Muscle of arm (tissue), 12 donors: ENCODE data around the gene NEDD4. TPM values are rescaled to one million over a fixed set of nuclear protein-coding genes. Genes with fewer than 3 reads are reported as not detected.
"Not testable (repeated sequence)": the region's sequence is repeated elsewhere in the genome, so short reads cannot be mapped to it uniquely, and the experiment has no call there.

ENCODE experiments used
- DNase-seq: peaks from one replicate; pipeline ENCODE4 v3.0.0-alpha.2; 2013
- polyA plus RNA-seq, 12 donors: library from polyadenylated mRNA; unstranded; fragments of 120-200 nt; gene quantifications; one replicate each; pipeline ENCODE4 v1.2.1, GENCODE V29; 2013; ENCODE audit not compliant: insufficient read length in 12 of 12

NEDD4 gene
- polyA plus RNA-seq, 12 donors: 9.6 to 31.8 (median 13.2) TPM; not detected in 1

- not testable (repeated sequence) for DNase-seq
Measured at GRCh38 chr15:55785593-55785992, 207.8 kb downstream of the NEDD4 start.

GRCh38 chr15:55784286-55784685, 209.1 kb downstream of the NEDD4 start:
- no peak for DNase-seq

DNA sequence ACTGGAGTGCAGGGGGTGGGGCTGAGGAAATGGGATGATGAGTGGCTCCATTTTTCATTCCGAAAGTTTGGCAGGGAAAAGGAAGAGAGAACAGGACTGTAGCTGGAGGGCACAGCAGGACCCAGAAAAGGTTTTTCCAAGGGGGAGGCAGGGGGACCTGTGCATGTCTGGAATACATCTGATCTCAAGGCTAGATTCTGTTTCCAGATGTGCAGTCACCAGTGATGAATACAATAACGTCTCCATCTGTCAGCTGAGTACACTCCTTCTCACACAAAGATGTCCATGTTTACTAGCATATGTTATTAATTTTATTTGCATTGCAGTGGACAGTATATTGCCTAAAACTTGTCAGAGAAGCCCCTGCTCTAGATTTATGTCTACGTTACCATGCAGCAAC, 210.5 kb downstream of the NEDD4 start:
- no peak for DNase-seq

DNA sequence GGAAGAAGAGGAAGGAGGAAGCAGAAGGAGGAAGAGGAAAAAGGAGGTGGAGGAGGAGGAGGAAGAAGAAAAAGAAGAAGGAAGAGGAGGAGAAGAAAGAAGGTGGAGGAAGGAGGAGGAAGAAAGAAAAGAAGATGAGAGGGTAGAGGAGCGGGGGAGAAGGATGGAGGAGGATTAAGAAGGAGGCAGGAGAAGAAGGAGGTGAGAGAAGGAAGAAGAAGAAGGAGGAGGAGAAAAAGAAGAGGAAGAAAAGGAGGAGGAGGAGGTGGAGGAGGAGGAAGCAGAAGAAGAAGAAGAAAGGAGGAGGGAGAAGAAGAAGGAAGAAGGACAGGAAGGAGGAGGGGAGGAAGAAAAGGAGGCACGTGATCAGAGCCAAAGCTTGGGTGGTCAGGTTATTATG, 213.1 kb downstream of the NEDD4 start:
- no peak for DNase-seq

DNA sequence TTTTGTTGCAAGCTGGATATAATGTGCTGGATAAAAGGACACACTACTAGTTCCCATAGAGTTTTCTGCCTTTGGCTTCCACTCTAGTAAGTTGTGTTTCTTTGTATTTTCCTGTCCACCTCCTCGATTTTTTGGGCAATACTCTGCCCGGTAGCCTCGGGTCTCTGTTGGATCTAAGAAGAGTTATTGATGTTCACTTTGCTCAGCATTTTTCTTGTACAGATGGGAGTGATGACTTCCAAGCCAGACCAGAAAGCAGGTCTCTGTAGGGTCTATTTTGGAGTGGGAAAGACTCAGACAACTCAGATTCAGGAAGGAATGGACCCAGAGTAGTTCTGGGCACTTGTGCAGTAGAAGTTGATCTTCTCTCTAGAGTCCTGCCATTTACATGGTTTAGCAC, 214.5 kb downstream of the NEDD4 start:
- no peak for DNase-seq
